Measurements from ENCODE around the gene LUC7L2.

The LUC7L2 gene

DNA sequence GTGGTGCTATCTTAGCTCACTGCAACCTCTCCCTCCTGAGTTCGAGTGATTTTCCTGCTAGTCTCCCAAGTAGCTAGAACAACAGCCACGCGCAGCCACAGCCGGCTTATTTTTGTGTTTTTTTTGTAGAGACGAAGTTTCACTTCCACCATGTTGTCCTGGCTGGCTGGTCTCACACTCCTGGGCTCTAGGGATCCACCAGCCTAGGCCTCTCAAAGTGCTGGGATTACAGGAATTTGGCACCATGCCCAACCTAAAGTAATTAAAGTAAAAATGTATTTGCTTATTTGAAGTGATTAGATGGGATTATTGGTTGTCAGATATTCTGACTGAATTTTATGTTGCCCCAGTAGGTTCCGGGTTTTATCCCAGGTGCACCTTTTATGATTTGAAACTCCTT lies 22.7 kb downstream of the LUC7L2 start:
- Histone ChIP-seq H3K36me3 (peaks cover 83% of the 10 kb centered on the region), H3K4me3 (ENCODE audit: low read depth, low read length) (no peak overlapping the region), H3K27me3 (ENCODE audit: insufficient read depth, low read depth, severe bottlenecking) (no peaks in the 10 kb centered on the region), H3K9me3 (ENCODE audit: severe bottlenecking) (no peaks in the 10 kb centered on the region), H3K27ac (no peak overlapping the region)
- TF ChIP-seq CTCF (IDR thresholded peaks at IDR 0.05; ENCODE audit: low read depth, low read length), result no peak
- no peak for DNase-seq

GRCh38 chr7:139384611-139385010 lies 24.9 kb downstream of the LUC7L2 start:
- no peak for TF ChIP-seq CTCF (IDR thresholded peaks at IDR 0.05; ENCODE audit: low read depth, low read length)
- DNase-seq, result no peak
- no peaks in the 10 kb centered on the region for H3K9me3 ChIP-seq (ENCODE audit: severe bottlenecking)
- no peak overlapping the region for H3K27ac ChIP-seq
- H3K4me3 ChIP-seq (ENCODE audit: low read depth, low read length), result no peak overlapping the region
- H3K27me3 ChIP-seq (ENCODE audit: insufficient read depth, low read depth, severe bottlenecking), result no peaks in the 10 kb centered on the region
- H3K36me3 ChIP-seq, result peaks cover 85% of the 10 kb centered on the region

DNA sequence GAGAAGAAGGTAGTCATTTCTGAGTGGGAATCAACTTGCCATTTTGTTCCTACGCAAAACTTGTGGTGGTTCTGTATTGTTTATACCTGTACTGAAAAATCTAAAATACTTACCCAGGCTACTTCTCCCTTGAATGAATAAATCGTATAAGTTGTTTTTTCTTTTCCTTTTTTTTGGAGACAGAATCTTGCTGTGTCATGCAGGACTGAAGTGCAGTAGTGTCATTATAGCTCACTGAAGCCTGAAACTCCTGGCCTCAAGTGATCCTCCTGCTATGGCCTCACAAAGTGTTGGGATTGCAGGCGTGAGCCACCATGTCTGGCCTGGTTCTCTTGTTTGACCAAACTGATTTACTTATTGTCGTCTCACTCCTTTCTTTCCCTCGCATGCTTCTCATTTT lies 27.9 kb downstream of the LUC7L2 start:
- DNase-seq, result no peak
- H3K27me3 ChIP-seq (ENCODE audit: insufficient read depth, low read depth, severe bottlenecking), result no peaks in the 10 kb centered on the region
- H3K27ac ChIP-seq, result no peak overlapping the region
- no peak overlapping the region for H3K4me3 ChIP-seq (ENCODE audit: low read depth, low read length)
- no peak for TF ChIP-seq CTCF (IDR thresholded peaks at IDR 0.05; ENCODE audit: low read depth, low read length)
- H3K36me3 ChIP-seq, result peaks cover 81% of the 10 kb centered on the region
- H3K9me3 ChIP-seq (ENCODE audit: severe bottlenecking), result no peaks in the 10 kb centered on the region

DNA sequence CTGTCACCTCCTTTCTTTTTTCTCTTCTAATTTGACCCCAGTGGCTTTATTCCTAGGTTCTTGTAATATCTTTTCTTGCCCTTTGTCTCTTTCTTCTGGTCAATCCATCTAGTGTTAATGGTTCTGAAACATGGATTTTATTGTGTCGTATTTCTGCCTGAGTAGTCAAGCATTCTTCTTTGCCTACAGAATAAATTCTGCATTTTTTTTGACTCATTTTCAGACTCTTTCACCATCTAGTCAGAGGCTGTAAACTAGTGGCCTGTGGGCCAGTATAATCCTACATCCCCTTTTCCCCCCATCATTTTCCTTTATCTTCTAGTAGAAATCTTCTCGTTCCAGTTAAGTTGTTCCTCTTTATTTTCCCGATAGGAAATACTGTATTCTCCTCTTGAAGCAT lies 29.4 kb downstream of the LUC7L2 start:
- Histone ChIP-seq H3K9me3 (ENCODE audit: severe bottlenecking) (no peaks in the 10 kb centered on the region), H3K36me3 (peaks cover 79% of the 10 kb centered on the region), H3K27ac (no peak overlapping the region), H3K4me3 (ENCODE audit: low read depth, low read length) (no peak overlapping the region), H3K27me3 (ENCODE audit: insufficient read depth, low read depth, severe bottlenecking) (no peaks in the 10 kb centered on the region)
- DNase-seq, result no peak
- TF ChIP-seq CTCF (IDR thresholded peaks at IDR 0.05; ENCODE audit: low read depth, low read length), result no peak

DNA sequence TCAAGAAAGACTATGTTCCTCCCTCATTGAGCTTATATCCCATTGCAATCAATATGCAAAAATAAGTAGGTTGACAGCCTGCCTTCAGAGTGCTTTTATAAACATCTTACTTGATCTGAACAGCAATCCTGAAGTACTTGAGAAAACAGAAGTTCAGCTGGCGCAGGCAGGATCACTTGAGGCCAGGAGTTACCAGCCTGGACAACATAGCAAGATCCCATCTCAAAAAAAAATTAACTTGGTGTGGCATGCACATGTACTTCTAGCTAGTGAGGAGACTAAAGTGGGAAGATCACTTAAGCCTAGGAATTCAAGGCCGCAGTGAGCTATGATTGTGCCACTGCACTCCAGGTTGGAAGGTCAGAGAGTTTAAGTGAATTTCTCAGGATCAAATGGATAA lies 30.1 kb downstream of the LUC7L2 start:
- no peak for TF ChIP-seq CTCF (IDR thresholded peaks at IDR 0.05; ENCODE audit: low read depth, low read length)
- H3K9me3 ChIP-seq (ENCODE audit: severe bottlenecking), result no peaks in the 10 kb centered on the region
- H3K27me3 ChIP-seq (ENCODE audit: insufficient read depth, low read depth, severe bottlenecking), result no peaks in the 10 kb centered on the region
- peaks cover 76% of the 10 kb centered on the region for H3K36me3 ChIP-seq
- no peak overlapping the region for H3K4me3 ChIP-seq (ENCODE audit: low read depth, low read length)
- no peak overlapping the region for H3K27ac ChIP-seq
- DNase-seq, result no peak

GRCh38 chr7:139393621-139394211 lies 34.0 kb downstream of the LUC7L2 start:
- no peak for TF ChIP-seq CTCF (IDR thresholded peaks at IDR 0.05; ENCODE audit: low read depth, low read length)
- Histone ChIP-seq H3K9me3 (ENCODE audit: severe bottlenecking) (no peaks in the 10 kb centered on the region), H3K27ac (no peak overlapping the region), H3K27me3 (ENCODE audit: insufficient read depth, low read depth, severe bottlenecking) (no peaks in the 10 kb centered on the region), H3K36me3 (peaks cover 64% of the 10 kb centered on the region), H3K4me3 (ENCODE audit: low read depth, low read length) (no peak overlapping the region)
- DNase-seq, result no peak

Data from WERI-Rb-1 (cell line).